Activated naive CD4-positive, alpha-beta T cell treated with anti-CD3 and anti-CD28 coated beads, Interleukin-2, amount 50 U/mL, for 72 hours (primary cell): ENCODE measurements around the gene BUD31. TPM values are rescaled to one million over a fixed set of nuclear protein-coding genes. Genes with fewer than 3 reads are reported as not detected.

Experiments
- ATAC-seq, 2 donors: fragments of 150-1000 bp; cut with Tn5 transposase; 2 replicates each; pipeline ENCODE4 v1.10.0; 2021; ENCODE audit warnings: mild to moderate bottlenecking in 2 of 2, moderate library complexity in 2 of 2
- DNase-seq, 2 donors: peaks; one replicate each; pipeline ENCODE4 v3.0.0; 2021 to 2022; ENCODE audit warnings: low spot score in 2 of 2
- H3K27ac Mint-ChIP-seq, 2 donors: one replicate each; pipeline ENCODE4 v1.8.0; 2022; ENCODE audit warnings: mild to moderate bottlenecking in 2 of 2, mixed read lengths in 2 of 2
- H3K36me3 Mint-ChIP-seq, 2 donors: one replicate each; pipeline ENCODE4 v1.8.0; 2022; ENCODE audit warnings: mixed read lengths in 2 of 2
- H3K9me3 Mint-ChIP-seq, 2 donors: one replicate each; pipeline ENCODE4 v1.8.0; 2022; ENCODE audit warnings: mixed read lengths in 2 of 2
- total RNA-seq, 2 donors: library from RNA; stranded (reverse); gene quantifications; one replicate each; pipeline ENCODE4 v1.2.3, GENCODE V29; 2022

Gene BUD31
- total RNA-seq, 2 donors from 2014 or later: 131 to 135 TPM

- H3K36me3 Mint-ChIP-seq: peaks cover 27 to 28% of the 10 kb centered on the region in 2 donors
- ATAC-seq: no peak
- no peak for DNase-seq
- no peaks in the 10 kb centered on the region for H3K9me3 Mint-ChIP-seq
- no peak overlapping the region for H3K27ac Mint-ChIP-seq
Measured at GRCh38 chr7:99461221-99461620, 52.5 kb downstream of the BUD31 start.

GRCh38 chr7:99465421-99465768, 56.6 kb downstream of the BUD31 start:
- Mint-ChIP-seq H3K36me3 (peaks cover 25 to 28% of the 10 kb centered on the region in 2 donors), H3K9me3 (no peaks in the 10 kb centered on the region), H3K27ac (peak overlapping the region; percentile 92 to 98)
- DNase-seq (no peak), ATAC-seq (peak; percentile 6 to 48)

- no peak for DNase-seq
- Mint-ChIP-seq H3K36me3 (peaks cover 28 to 38% of the 10 kb centered on the region in 2 donors), H3K9me3 (no peaks in the 10 kb centered on the region), H3K27ac (no peak overlapping the region)
- ATAC-seq: no peak
Measured at GRCh38 chr7:99468336-99468918, 59.7 kb downstream of the BUD31 start.

Other genes with a start within 250 kb of the BUD31 start
- under 1 TPM in 1 of 2 donors, not detected in 1; 0.20 TPM for gene KPNA7, start 200.9 kb upstream of the BUD31 start, total RNA-seq
- gene MYH16, start 136.1 kb upstream of the BUD31 start, total RNA-seq: under 1 TPM in 1 of 2 donors, not detected in 1; 0.11 TPM
- 10 to 100 TPM; 43.5 to 57.2 TPM for gene ARPC1A, start 83.1 kb upstream of the BUD31 start, total RNA-seq
- 100 to 1,000 TPM; 254 to 333 TPM for gene ARPC1B, start 34.2 kb upstream of the BUD31 start, total RNA-seq
- 100 to 1,000 TPM; 101 to 148 TPM for gene PDAP1, start 372 bp upstream of the BUD31 start, total RNA-seq
- 1 to 10 TPM; 4.4 to 4.5 TPM for gene PTCD1, start 29.8 kb downstream of the BUD31 start, total RNA-seq
- gene CPSF4, start 30.0 kb downstream of the BUD31 start, total RNA-seq: 10 to 100 TPM; 47.5 to 62.1 TPM
- 100 to 1,000 TPM; 287 to 438 TPM for gene ATP5MF, start 57.2 kb downstream of the BUD31 start, total RNA-seq
- 10 to 100 TPM; 21.5 to 49.7 TPM for gene ZNF789, start 63.9 kb downstream of the BUD31 start, total RNA-seq
- 10 to 100 TPM; 25.0 to 50.7 TPM for gene ZNF394, start 91.3 kb downstream of the BUD31 start, total RNA-seq
- 10 to 100 TPM in 1 of 2 donors, 1 to 10 TPM in 1; 9.6 to 14.0 TPM for gene ZKSCAN5, start 95.7 kb downstream of the BUD31 start, total RNA-seq
- 1 to 10 TPM; 2.2 to 5.4 TPM for gene FAM200A, start 143.1 kb downstream of the BUD31 start, total RNA-seq
- gene ZNF655, start 149.7 kb downstream of the BUD31 start, total RNA-seq: 10 to 100 TPM; 50.8 to 66.7 TPM
- gene TMEM225B, start 189.3 kb downstream of the BUD31 start, total RNA-seq: 1 to 10 TPM in 1 of 2 donors, under 1 TPM in 1; 0.76 to 4.1 TPM
- gene ZSCAN25, start 208.0 kb downstream of the BUD31 start, total RNA-seq: 10 to 100 TPM; 30.7 to 31.8 TPM